Adipose tissue (tissue), 3 donors: Measurements from ENCODE around the gene CSAG2. TPM values are rescaled to one million over a fixed set of nuclear protein-coding genes. Genes with fewer than 3 reads are reported as not detected.
"Not testable (repeated sequence)": the region's sequence is repeated elsewhere in the genome, so short reads cannot be mapped to it uniquely, and the experiment has no call there.

Source experiments
- H3K27ac ChIP-seq: one replicate; pipeline ENCODE4 v1.5.1; 2013; ENCODE audit warnings: low read depth, low read length
- WGBS, 3 donors: extraction: QIAGEN DNeasy Blood & Tissue Kit; methylation state at CpG; one replicate each; pipeline ENCODE4 v1.1.7; 2013; 5-methylcytosine and 5-hydroxymethylcytosine counted together
- polyA plus RNA-seq, 3 donors: library from polyadenylated mRNA; stranded (reverse); fragments of 200-250 nt; gene quantifications; one replicate each; pipeline ENCODE4 v1.2.3, GENCODE V29; 2013
- donor health status: healthy with polysubstance abuse.
- donor health status: Bipolar disorder and iron deficiency.
- donor health status: healthy.

The CSAG2 gene
- not detected for polyA plus RNA-seq

- not testable (repeated sequence) for H3K27ac ChIP-seq
- WGBS, 3 donors = no CpG with 5 or more reads among the region's 2 CpGs
Measured at GRCh38 chrX:152709173-152709572, at the start of gene CSAG2. Gene CSAG2 (minus strand): TSS chrX:152709273. CDS start chrX:152709112, 161 bp downstream.

GRCh38 chrX:152754871-152755270 is 45.8 kb upstream of the CSAG2 start:
- WGBS, 3 donors = no CpG with 5 or more reads among the region's 5 CpGs
- not testable (repeated sequence) for H3K27ac ChIP-seq

GRCh38 chrX:152753686-152754650 is 44.9 kb upstream of the CSAG2 start, which contains the start of gene MAGEA2:
Gene MAGEA2 (minus strand): TSS chrX:152753842. CDS start chrX:152751363, 2,479 bp downstream.
- no CpG with 5 or more reads among the region's 35 CpGs for WGBS, 3 donors
- H3K27ac ChIP-seq = not testable (repeated sequence)

- 78 to 90% (median 81%) methylated on average over 5 of the region's 5 CpGs for WGBS, 3 donors
- no peak overlapping the region for H3K27ac ChIP-seq
Measured at GRCh38 chrX:152738560-152738959, 29.5 kb upstream of the CSAG2 start.

GRCh38 chrX:152736528-152736927 is 27.5 kb upstream of the CSAG2 start:
- WGBS, 3 donors = 80 to 87% (median 83%) methylated on average over 11 to 12 of the region's 12 CpGs
- H3K27ac ChIP-seq = not testable (repeated sequence)

- 81 to 93% (median 90%) methylated on average over 6 to 12 of the region's 12 CpGs for WGBS, 3 donors
- H3K27ac ChIP-seq = no peak overlapping the region
Measured at GRCh38 chrX:152735860-152736511, 26.9 kb upstream of the CSAG2 start.

GRCh38 chrX:152735101-152735500 is 26.0 kb upstream of the CSAG2 start:
- no peak overlapping the region for H3K27ac ChIP-seq
- WGBS, 3 donors = 62 to 85% (median 65%) methylated on average over 2 of the region's 2 CpGs

GRCh38 chrX:152734143-152734858 is 25.2 kb upstream of the CSAG2 start:
- 86 to 96% (median 93%) methylated on average over 10 to 22 of the region's 22 CpGs for WGBS, 3 donors
- not testable (repeated sequence) for H3K27ac ChIP-seq

- 87 to 96% (median 95%) methylated on average over 17 to 18 of the region's 21 CpGs for WGBS, 3 donors
Measured at GRCh38 chrX:152733261-152733975, 24.3 kb upstream of the CSAG2 start, which contains the start of the genes CSAG1 and MAGEA12. Gene CSAG1 (minus strand): TSS chrX:152733721. CDS start chrX:152732460, 1,261 bp downstream. Gene MAGEA12 (plus strand): TSS chrX:152733757. CDS start chrX:152736162, 2,405 bp downstream.

GRCh38 chrX:152725409-152725808 is 16.3 kb upstream of the CSAG2 start:
- 67 to 77% (median 77%) methylated on average over 4 to 7 of the region's 7 CpGs for WGBS, 3 donors
- H3K27ac ChIP-seq = no peak overlapping the region

More at GRCh38 chrX:152733261-152733975, 24.3 kb upstream of the CSAG2 start, which contains the start of the genes CSAG1 and MAGEA12:
- H3K27ac ChIP-seq = no peak within 1 kb of the TSS

- not testable (repeated sequence) for H3K27ac ChIP-seq
- no CpG with 5 or more reads among the region's 35 CpGs for WGBS, 3 donors
Measured at GRCh38 chrX:152713815-152714787, 5.0 kb upstream of the CSAG2 start, which contains the start of gene MAGEA2B. Gene MAGEA2B (plus strand): TSS chrX:152714628. CDS start chrX:152717107, 2,479 bp downstream.

- WGBS, 3 donors = no CpG with 5 or more reads among the region's 5 CpGs
Measured at GRCh38 chrX:152713195-152713594, 4.1 kb upstream of the CSAG2 start.

GRCh38 chrX:152706500-152706899 is 2.6 kb downstream of the CSAG2 start:
- not testable (repeated sequence) for H3K27ac ChIP-seq
- WGBS, 3 donors = 78 to 88% (median 88%) methylated on average over 2 to 3 of the region's 7 CpGs

More at GRCh38 chrX:152713195-152713594, 4.1 kb upstream of the CSAG2 start:
- not testable (repeated sequence) for H3K27ac ChIP-seq

GRCh38 chrX:152700390-152700789 is 8.7 kb downstream of the CSAG2 start:
- WGBS, 3 donors = 84 to 100% (median 91%) methylated on average over 4 of the region's 5 CpGs
- H3K27ac ChIP-seq = not testable (repeated sequence)

GRCh38 chrX:152697952-152698931 is 10.8 kb downstream of the CSAG2 start, which contains the start of gene MAGEA3:
Gene MAGEA3 (plus strand): TSS chrX:152698794. CDS start chrX:152700833, 2,039 bp downstream.
- not testable (repeated sequence) for H3K27ac ChIP-seq
- 50 to 95% (median 87%) methylated on average over 2 to 7 of the region's 34 CpGs for WGBS, 3 donors
